Activated CD8-positive, alpha-beta T cell treated with anti-CD3 and anti-CD28 coated beads, Interleukin-2, amount 10 ng/mL, durations not matched to agents 7 days and 5 days (primary cell): ENCODE data around the gene CARD11. TPM values are rescaled to one million over a fixed set of nuclear protein-coding genes. Genes with fewer than 3 reads are reported as not detected.

ENCODE experiments used
- ATAC-seq: fragments of 150-1000 bp; cut with Tn5 transposase; one replicate; pipeline ENCODE4 v1.10.0; 2021; ENCODE audit warnings: moderate library complexity
- CTCF ChIA-PET: fragments of 350-600 bp; sonication (Branson Sonifier 250); formaldehyde crosslinking; loops from one replicate; lab custom pipeline; 2021; ENCODE audit warnings: antibody characterized with exemption; lab: Charles Lee
- POLR2A ChIA-PET: fragments of 350-600 bp; sonication (Branson Sonifier 250); formaldehyde crosslinking; loops from one replicate; lab custom pipeline; 2021; ENCODE audit warnings: antibody characterized with exemption; lab: Charles Lee
- DNase-seq: peaks from one replicate; pipeline ENCODE4 v3.0.0-alpha.2; 2020
- H3K27ac Mint-ChIP-seq: one replicate; pipeline ENCODE4 v1.8.0; 2021; ENCODE audit warnings: mild to moderate bottlenecking, mixed read lengths
- H3K27me3 Mint-ChIP-seq: one replicate; pipeline ENCODE4 v1.8.0; 2021; ENCODE audit warnings: low read depth, mixed read lengths
- H3K36me3 Mint-ChIP-seq: one replicate; pipeline ENCODE4 v1.8.0; 2021; ENCODE audit warnings: low read depth, mixed read lengths
- H3K4me1 Mint-ChIP-seq: one replicate; pipeline ENCODE4 v1.8.0; 2021; ENCODE audit warnings: low read depth, mixed read lengths
- H3K4me3 Mint-ChIP-seq: one replicate; pipeline ENCODE4 v1.8.0; 2021; ENCODE audit warnings: mild to moderate bottlenecking, mixed read lengths
- H3K9me3 Mint-ChIP-seq: one replicate; pipeline ENCODE4 v1.8.0; 2022; ENCODE audit warnings: mixed read lengths; ENCODE audit not compliant: insufficient read depth
- total RNA-seq, 2 experiments: library from RNA; stranded (reverse); gene quantifications; one replicate each; pipeline ENCODE4 v1.2.3, GENCODE V29; 2021

Gene CARD11
- total RNA-seq, 2 experiments from 2014 or later, result 178 TPM

- Mint-ChIP-seq H3K36me3 (peaks cover 61% of the 10 kb centered on the region), H3K4me1 (no peaks in the 10 kb centered on the region), H3K27ac (no peak overlapping the region), H3K4me3 (no peak overlapping the region), H3K9me3 (no peaks in the 10 kb centered on the region), H3K27me3 (no peaks in the 10 kb centered on the region)
- DNase-seq, result no peak
- ChIA-PET CTCF (no interaction called here), POLR2A (interaction anchor here (0.5 kb wide), 1 partner anchor 149 kb away, joined by 3 read pairs; no protein-coding TSS in a partner anchor)
- no peak for ATAC-seq
These were observed 111.0 kb downstream of the CARD11 start for GRCh38 chr7:2932402-2933251.

GRCh38 chr7:2931034-2931415 is 112.6 kb downstream of the CARD11 start:
- Mint-ChIP-seq H3K9me3 (no peaks in the 10 kb centered on the region), H3K4me3 (no peak overlapping the region), H3K27ac (no peak overlapping the region), H3K36me3 (peaks cover 61% of the 10 kb centered on the region), H3K27me3 (no peaks in the 10 kb centered on the region), H3K4me1 (no peaks in the 10 kb centered on the region)
- DNase-seq, result no peak
- POLR2A ChIA-PET, result no interaction called here
- ATAC-seq, result no peak
- CTCF ChIA-PET, result no interaction called here

- no peak for ATAC-seq
- CTCF ChIA-PET, result no interaction called here
- Mint-ChIP-seq H3K4me1 (no peaks in the 10 kb centered on the region), H3K4me3 (no peak overlapping the region), H3K36me3 (peaks cover 62% of the 10 kb centered on the region), H3K27ac (peak overlapping the region; percentile 6), H3K9me3 (no peaks in the 10 kb centered on the region), H3K27me3 (no peaks in the 10 kb centered on the region)
- POLR2A ChIA-PET, result no interaction called here
- DNase-seq, result no peak
These were observed 113.2 kb downstream of the CARD11 start for GRCh38 chr7:2930310-2931033.

- no peak overlapping the region for H3K27ac Mint-ChIP-seq
- ChIA-PET POLR2A (interaction anchor here (0.7 kb wide), 1 partner anchor 8 kb away, joined by 3 read pairs; no protein-coding TSS in a partner anchor), CTCF (no interaction called here)
- no peak overlapping the region for H3K4me3 Mint-ChIP-seq
- H3K4me1 Mint-ChIP-seq, result no peaks in the 10 kb centered on the region
- ATAC-seq (no peak), DNase-seq (no peak)
- peaks cover 55% of the 10 kb centered on the region for H3K36me3 Mint-ChIP-seq
- H3K9me3 Mint-ChIP-seq, result no peaks in the 10 kb centered on the region
- H3K27me3 Mint-ChIP-seq, result no peaks in the 10 kb centered on the region
These were observed 114.1 kb downstream of the CARD11 start for GRCh38 chr7:2929321-2930201.

- CTCF ChIA-PET, result no interaction called here
- no peaks in the 10 kb centered on the region for H3K4me1 Mint-ChIP-seq
These were observed 114.9 kb downstream of the CARD11 start for GRCh38 chr7:2928613-2929311.

GRCh38 chr7:2928256-2928612 is 115.4 kb downstream of the CARD11 start:
- ATAC-seq, result no peak
- Mint-ChIP-seq H3K36me3 (peaks cover 46% of the 10 kb centered on the region), H3K27me3 (no peaks in the 10 kb centered on the region), H3K4me1 (no peaks in the 10 kb centered on the region), H3K27ac (no peak overlapping the region), H3K4me3 (no peak overlapping the region), H3K9me3 (no peaks in the 10 kb centered on the region)
- no peak for DNase-seq
- POLR2A ChIA-PET, result no interaction called here
- CTCF ChIA-PET, result no interaction called here

More at GRCh38 chr7:2928613-2929311, 114.9 kb downstream of the CARD11 start:
- no peak for DNase-seq
- POLR2A ChIA-PET, result interaction anchor here (0.7 kb wide), 1 partner anchor 8 kb away, joined by 3 read pairs; no protein-coding TSS in a partner anchor
- no peak overlapping the region for H3K4me3 Mint-ChIP-seq
- no peaks in the 10 kb centered on the region for H3K9me3 Mint-ChIP-seq
- no peak for ATAC-seq
- no peak overlapping the region for H3K27ac Mint-ChIP-seq
- H3K36me3 Mint-ChIP-seq, result peaks cover 50% of the 10 kb centered on the region
- no peaks in the 10 kb centered on the region for H3K27me3 Mint-ChIP-seq

GRCh38 chr7:2927592-2927991 is 116.1 kb downstream of the CARD11 start:
- peaks cover 49% of the 10 kb centered on the region for H3K36me3 Mint-ChIP-seq
- H3K9me3 Mint-ChIP-seq, result no peaks in the 10 kb centered on the region
- H3K4me3 Mint-ChIP-seq, result no peak overlapping the region
- ATAC-seq (no peak), DNase-seq (no peak)
- H3K27me3 Mint-ChIP-seq, result no peaks in the 10 kb centered on the region
- ChIA-PET CTCF (no interaction called here), POLR2A (interaction anchor here (1.3 kb wide), 1 partner anchor 11 kb away, joined by 4 read pairs; no protein-coding TSS in a partner anchor)
- no peak overlapping the region for H3K27ac Mint-ChIP-seq
- H3K4me1 Mint-ChIP-seq, result no peaks in the 10 kb centered on the region

- Mint-ChIP-seq H3K27me3 (no peaks in the 10 kb centered on the region), H3K9me3 (no peaks in the 10 kb centered on the region), H3K36me3 (peaks cover 49% of the 10 kb centered on the region), H3K27ac (peak overlapping the region; percentile 79), H3K4me1 (no peaks in the 10 kb centered on the region), H3K4me3 (no peak overlapping the region)
- ATAC-seq (no peak), DNase-seq (no peak)
- ChIA-PET CTCF (no interaction called here), POLR2A (interaction anchor here (1.3 kb wide), 1 partner anchor 11 kb away, joined by 4 read pairs; no protein-coding TSS in a partner anchor)
These were observed 116.7 kb downstream of the CARD11 start for GRCh38 chr7:2926896-2927405.

- DNase-seq, result no peak
- ChIA-PET POLR2A (interaction anchor here (1.3 kb wide), 1 partner anchor 12 kb away, joined by 4 read pairs; no protein-coding TSS in a partner anchor), CTCF (no interaction called here)
- H3K27me3 Mint-ChIP-seq, result no peaks in the 10 kb centered on the region
- no peak for ATAC-seq
- H3K27ac Mint-ChIP-seq, result peak overlapping the region; percentile 79
- peaks cover 50% of the 10 kb centered on the region for H3K36me3 Mint-ChIP-seq
- no peaks in the 10 kb centered on the region for H3K4me1 Mint-ChIP-seq
- no peaks in the 10 kb centered on the region for H3K9me3 Mint-ChIP-seq
- H3K4me3 Mint-ChIP-seq, result no peak overlapping the region
These were observed 117.4 kb downstream of the CARD11 start for GRCh38 chr7:2926120-2926895.
